ENCODE data around the gene ERCC6. TPM values are rescaled to one million over a fixed set of nuclear protein-coding genes. Genes with fewer than 3 reads are reported as not detected.

ERCC6 gene
- total RNA-seq, 4 donors from 2014 or later: 17.9 to 33.0 (median 26.5) TPM

- no peak for DNase-seq
- Histone ChIP-seq H3K4me1 (no peaks in the 10 kb centered on the region), H3K4me3 (no peak overlapping the region), H3K27ac (no peak overlapping the region), H3K27me3 (no peaks in the 10 kb centered on the region), H3K36me3 (peaks cover 0 to 84% (median 0%) of the 10 kb centered on the region in 3 donors), H3K9me3 (no peaks in the 10 kb centered on the region)
- TF ChIP-seq CTCF (IDR thresholded peaks at IDR 0.05): no peak
- no peak for TF ChIP-seq POLR2A (IDR thresholded peaks at IDR 0.05)
Measured at GRCh38 chr10:49527061-49527460, 11.9 kb downstream of the ERCC6 start.

- Histone ChIP-seq H3K27ac (no peak overlapping the region), H3K9me3 (no peaks in the 10 kb centered on the region), H3K36me3 (peaks cover 0 to 82% (median 0%) of the 10 kb centered on the region in 3 donors), H3K4me1 (no peaks in the 10 kb centered on the region), H3K27me3 (no peaks in the 10 kb centered on the region), H3K4me3 (no peak overlapping the region)
- TF ChIP-seq POLR2A (IDR thresholded peaks at IDR 0.05) (no peak), CTCF (IDR thresholded peaks at IDR 0.05) (no peak)
- no peak for DNase-seq
Measured at GRCh38 chr10:49526619-49527018, 12.3 kb downstream of the ERCC6 start.

- Histone ChIP-seq H3K9me3 (no peaks in the 10 kb centered on the region), H3K27me3 (no peaks in the 10 kb centered on the region), H3K36me3 (peaks cover 0 to 78% (median 0%) of the 10 kb centered on the region in 3 donors), H3K4me3 (no peak overlapping the region), H3K4me1 (no peaks in the 10 kb centered on the region), H3K27ac (no peak overlapping the region)
- TF ChIP-seq CTCF (IDR thresholded peaks at IDR 0.05) (no peak), POLR2A (IDR thresholded peaks at IDR 0.05) (no peak)
- DNase-seq: no peak
Measured at GRCh38 chr10:49524496-49524895, 14.4 kb downstream of the ERCC6 start.

- no peaks in the 10 kb centered on the region for H3K9me3 ChIP-seq
- H3K27ac ChIP-seq: no peak overlapping the region
- H3K4me1 ChIP-seq: no peaks in the 10 kb centered on the region
- no peak overlapping the region for H3K4me3 ChIP-seq
- peaks cover 0 to 69% (median 0%) of the 10 kb centered on the region in 3 donors for H3K36me3 ChIP-seq
- TF ChIP-seq POLR2A (IDR thresholded peaks at IDR 0.05) (no peak), CTCF (IDR thresholded peaks at IDR 0.05) (no peak)
- DNase-seq: no peak
- H3K27me3 ChIP-seq: no peaks in the 10 kb centered on the region
Measured at GRCh38 chr10:49523301-49523700, 15.6 kb downstream of the ERCC6 start.

GRCh38 chr10:49521062-49521461 lies 17.9 kb downstream of the ERCC6 start:
- H3K36me3 ChIP-seq: peaks cover 0 to 56% (median 0%) of the 10 kb centered on the region in 3 donors
- H3K4me1 ChIP-seq: no peaks in the 10 kb centered on the region
- TF ChIP-seq CTCF (IDR thresholded peaks at IDR 0.05) (no peak), POLR2A (IDR thresholded peaks at IDR 0.05) (no peak)

More at GRCh38 chr10:49521062-49521461, 17.9 kb downstream of the ERCC6 start:
- no peak for DNase-seq
- no peaks in the 10 kb centered on the region for H3K9me3 ChIP-seq
- no peaks in the 10 kb centered on the region for H3K27me3 ChIP-seq
- no peak overlapping the region for H3K27ac ChIP-seq
- H3K4me3 ChIP-seq: no peak overlapping the region

All from Peyer's patch (tissue), 4 donors.